GM18508 (cell line): ENCODE data around the gene ATG9B.

Experiments
- ATAC-seq: cut with Tn5 transposase; IDR thresholded peaks from one replicate; pipeline ENCODE4 v1.9.1; 2021; ENCODE audit warnings: moderate number of reproducible peaks; ENCODE audit not compliant: insufficient read depth, unreplicated experiment

Gene ATG9B

GRCh38 chr7:150969475-150969874, 54.8 kb downstream of the ATG9B start:
- ATAC-seq: no peak

- ATAC-seq: no peak
Measured at GRCh38 chr7:150968734-150969372, 55.4 kb downstream of the ATG9B start.

- no peak for ATAC-seq
Measured at GRCh38 chr7:150968056-150968733, 56.1 kb downstream of the ATG9B start.

- ATAC-seq: no peak
Measured at GRCh38 chr7:150967349-150967748, 56.9 kb downstream of the ATG9B start.

- ATAC-seq: no peak
Measured at GRCh38 chr7:150966002-150966401, 58.3 kb downstream of the ATG9B start.

- no peak for ATAC-seq
Measured at GRCh38 chr7:150965273-150965830, 58.9 kb downstream of the ATG9B start.
